MCF 10A (cell line): ENCODE data around the gene GRK7. TPM values are rescaled to one million over a fixed set of nuclear protein-coding genes. Genes with fewer than 3 reads are reported as not detected.
A peak's percentile ranks its signal among the peaks of the same experiment; 100 is the strongest.

Experiments used
- BruUV-seq: library from RNA; stranded (reverse); fragments of 400-500 nt; replicated peaks from 2 replicates; lab custom pipeline; 2021; lab: Mats Ljungman, UMichigan
- CTCF ChIA-PET: fragments of 300-600 bp; sonication (Branson Sonifier 250); formaldehyde crosslinking; extraction: SDS; loops from one replicate; lab custom pipeline; 2021; ENCODE audit warnings: antibody characterized with exemption, inconsistent platforms; lab: Yijun Ruan, JAX
- POLR2A ChIA-PET: fragments of 300-600, 350-650 bp; sonication (Branson Sonifier 250); formaldehyde crosslinking; extraction: SDS; loops from one replicate; lab custom pipeline; 2020; ENCODE audit warnings: antibody characterized with exemption, inconsistent platforms; lab: Yijun Ruan, JAX
- DNase-seq: peaks from one replicate; pipeline ENCODE4 v3.0.0-alpha.2; 2018; ENCODE audit not compliant: unreplicated experiment
- H3K27ac Mint-ChIP-seq: one replicate; pipeline ENCODE4 v1.8.0; 2022; ENCODE audit warnings: mild to moderate bottlenecking, low read depth, mixed read lengths; ENCODE audit not compliant: unreplicated experiment
- H3K27me3 Mint-ChIP-seq: one replicate; pipeline ENCODE4 v1.8.0; 2022; ENCODE audit warnings: mixed read lengths; ENCODE audit not compliant: insufficient read depth, unreplicated experiment
- H3K36me3 Mint-ChIP-seq: one replicate; pipeline ENCODE4 v1.8.0; 2022; ENCODE audit warnings: mild to moderate bottlenecking, moderate library complexity, mixed read lengths; ENCODE audit not compliant: insufficient read depth, unreplicated experiment
- H3K4me1 Mint-ChIP-seq: one replicate; pipeline ENCODE4 v1.8.0; 2022; ENCODE audit warnings: mixed read lengths; ENCODE audit not compliant: insufficient read depth, unreplicated experiment
- H3K4me3 Mint-ChIP-seq: one replicate; pipeline ENCODE4 v1.8.0; 2022; ENCODE audit warnings: mild to moderate bottlenecking, moderate library complexity, mixed read lengths; ENCODE audit not compliant: unreplicated experiment
- H3K9me3 Mint-ChIP-seq: one replicate; pipeline ENCODE4 v1.8.0; 2022; ENCODE audit warnings: mixed read lengths; ENCODE audit not compliant: unreplicated experiment
- intact Hi-C: fragments of 100-400 bp; cut with micrococcal nuclease; formaldehyde crosslinking; loops from 2 replicates; pipeline ENCODE4 v1.14.1; 2022
- total RNA-seq: library from RNA; stranded (reverse); gene quantifications from 2 replicates; pipeline ENCODE4 v1.2.3, GENCODE V29; 2022
- TF ChIP-seq, protein P1 (sequence below): fragments of 200-600 bp; IDR thresholded peaks from one replicate; pipeline ENCODE4 v1.8.0; 2022; ENCODE audit warnings: antibody characterized with exemption, mild to moderate bottlenecking; ENCODE audit not compliant: unreplicated experiment

GRK7 gene
- total RNA-seq, 1 experiment from 2014 or later = not detected

DNA sequence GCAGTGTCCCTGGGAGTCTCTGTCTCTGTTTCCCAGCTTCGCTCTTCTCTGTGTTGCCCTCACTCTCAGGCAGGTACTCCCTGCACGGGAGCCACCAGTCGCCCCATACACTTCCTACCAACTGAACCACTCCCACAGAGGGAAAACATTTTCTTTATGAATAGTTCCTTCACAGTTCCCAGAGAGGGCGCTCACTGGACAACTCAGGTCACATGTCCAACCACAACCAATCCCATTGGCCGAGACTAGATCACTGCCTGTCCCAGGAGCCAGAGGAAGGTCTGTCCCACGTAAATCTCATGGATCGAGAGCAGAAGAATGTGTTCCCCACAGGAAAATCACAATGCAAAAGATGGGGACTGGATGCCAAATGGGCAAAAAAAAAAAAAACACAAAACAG lies 26.1 kb downstream of the GRK7 start:
- Mint-ChIP-seq H3K27me3 (no peaks in the 10 kb centered on the region), H3K4me3 (no peak overlapping the region), H3K36me3 (peaks cover 6% of the 10 kb centered on the region), H3K4me1 (no peaks in the 10 kb centered on the region), H3K9me3 (no peaks in the 10 kb centered on the region), H3K27ac (no peak overlapping the region)
- intact Hi-C loops = no loop called here
- TF ChIP-seq, protein P1, sequence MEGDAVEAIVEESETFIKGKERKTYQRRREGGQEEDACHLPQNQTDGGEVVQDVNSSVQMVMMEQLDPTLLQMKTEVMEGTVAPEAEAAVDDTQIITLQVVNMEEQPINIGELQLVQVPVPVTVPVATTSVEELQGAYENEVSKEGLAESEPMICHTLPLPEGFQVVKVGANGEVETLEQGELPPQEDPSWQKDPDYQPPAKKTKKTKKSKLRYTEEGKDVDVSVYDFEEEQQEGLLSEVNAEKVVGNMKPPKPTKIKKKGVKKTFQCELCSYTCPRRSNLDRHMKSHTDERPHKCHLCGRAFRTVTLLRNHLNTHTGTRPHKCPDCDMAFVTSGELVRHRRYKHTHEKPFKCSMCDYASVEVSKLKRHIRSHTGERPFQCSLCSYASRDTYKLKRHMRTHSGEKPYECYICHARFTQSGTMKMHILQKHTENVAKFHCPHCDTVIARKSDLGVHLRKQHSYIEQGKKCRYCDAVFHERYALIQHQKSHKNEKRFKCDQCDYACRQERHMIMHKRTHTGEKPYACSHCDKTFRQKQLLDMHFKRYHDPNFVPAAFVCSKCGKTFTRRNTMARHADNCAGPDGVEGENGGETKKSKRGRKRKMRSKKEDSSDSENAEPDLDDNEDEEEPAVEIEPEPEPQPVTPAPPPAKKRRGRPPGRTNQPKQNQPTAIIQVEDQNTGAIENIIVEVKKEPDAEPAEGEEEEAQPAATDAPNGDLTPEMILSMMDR = no peak
- BruUV-seq = no TSS peak
- ChIA-PET POLR2A (no interaction called here), CTCF (interaction anchor here (1.6 kb wide), 1 partner anchor 11 kb away, joined by 5 read pairs; no protein-coding TSS in a partner anchor)
- DNase-seq = peak; percentile 14

DNA sequence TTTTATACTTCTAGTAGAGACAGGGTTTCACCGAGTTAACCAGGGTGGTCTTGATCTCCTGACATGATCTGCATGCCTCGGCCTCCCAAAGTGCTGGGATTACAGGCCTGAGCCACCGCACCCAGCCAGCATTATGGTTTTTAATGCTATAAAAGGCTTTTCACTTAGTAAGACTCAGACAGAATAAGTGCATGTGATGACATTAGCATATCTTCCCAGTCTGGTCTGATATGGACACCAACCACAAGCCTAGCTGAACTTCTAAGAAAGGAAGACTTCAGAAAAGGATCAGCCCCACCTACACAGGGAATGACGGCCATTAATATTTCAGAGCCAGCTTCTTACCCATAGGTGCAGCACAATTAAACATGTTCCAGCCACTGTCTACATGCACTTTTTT lies 27.0 kb downstream of the GRK7 start:
- Mint-ChIP-seq H3K9me3 (no peaks in the 10 kb centered on the region), H3K27ac (no peak overlapping the region), H3K4me1 (no peaks in the 10 kb centered on the region), H3K27me3 (no peaks in the 10 kb centered on the region), H3K36me3 (peaks cover 6% of the 10 kb centered on the region), H3K4me3 (no peak overlapping the region)
- BruUV-seq = no TSS peak
- CTCF ChIA-PET = no interaction called here
- DNase-seq = no peak
- POLR2A ChIA-PET = interaction anchor here (0.5 kb wide), 1 partner anchor 1056 kb away, joined by 3 read pairs; no protein-coding TSS in a partner anchor
- TF ChIP-seq, protein P1 = no peak
- intact Hi-C loops = no loop called here

- ChIA-PET CTCF (interaction anchor here (0.7 to 1.4 kb wide), 4 partner anchors 9 to 125 kb away, joined by 3 to 5 read pairs (median 3); no protein-coding TSS in a partner anchor), POLR2A (interaction anchor here (0.7 kb wide), 1 partner anchor 16 kb away, joined by 4 read pairs; no protein-coding TSS in a partner anchor)
- H3K4me3 Mint-ChIP-seq = no peak overlapping the region
- no peak overlapping the region for H3K27ac Mint-ChIP-seq
- no peak for DNase-seq
- TF ChIP-seq, protein P1 = no peak
- no peaks in the 10 kb centered on the region for H3K27me3 Mint-ChIP-seq
- H3K9me3 Mint-ChIP-seq = no peaks in the 10 kb centered on the region
- H3K4me1 Mint-ChIP-seq = no peaks in the 10 kb centered on the region
- intact Hi-C loops = no loop called here
- no peaks in the 10 kb centered on the region for H3K36me3 Mint-ChIP-seq
- BruUV-seq = no TSS peak
Observed at GRCh38 chr3:141792495-141792894, 29.3 kb downstream of the GRK7 start.

DNA sequence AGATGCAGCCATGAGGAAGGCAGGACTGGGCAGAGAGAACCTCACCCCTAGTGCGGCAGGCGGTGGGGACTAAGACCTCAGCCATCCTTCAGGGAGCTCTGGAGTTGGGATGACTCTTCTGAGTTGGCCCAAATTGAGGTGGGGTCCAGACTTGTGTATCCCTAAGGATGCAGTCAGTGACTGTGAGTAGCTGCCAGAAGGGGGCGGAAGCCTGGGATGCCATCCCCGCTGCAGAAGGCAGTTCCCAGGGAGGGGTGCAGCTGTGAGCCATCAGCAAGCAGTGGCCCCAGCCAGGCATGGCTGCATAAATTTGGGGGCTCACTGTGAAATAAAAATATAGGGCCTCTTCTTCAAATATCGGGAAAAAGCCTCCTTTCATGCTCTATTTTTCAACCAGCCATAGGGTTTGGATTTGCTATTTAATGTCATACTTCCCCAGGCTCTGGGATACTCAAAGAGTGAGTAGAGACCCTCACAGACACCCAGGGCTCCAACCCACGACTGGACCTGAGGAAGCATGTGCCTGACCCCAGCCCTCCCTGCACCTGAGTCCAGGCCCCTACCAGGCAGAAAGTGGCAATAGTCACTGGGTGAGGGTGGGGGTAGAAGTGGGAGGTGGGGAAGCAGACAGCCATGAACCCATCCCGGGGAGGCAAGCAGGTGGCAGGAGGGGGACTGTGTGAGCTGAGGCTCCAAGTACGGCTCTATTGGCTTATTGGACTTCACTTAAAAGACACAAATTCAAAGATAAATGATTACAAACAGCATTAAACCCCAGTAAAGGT lies 30.5 kb downstream of the GRK7 start:
- ChIA-PET POLR2A (no interaction called here), CTCF (interaction anchor here (0.6 to 1.4 kb wide), 4 partner anchors 11 to 37 kb away, joined by 3 to 5 read pairs (median 3); no protein-coding TSS in a partner anchor)
- no peaks in the 10 kb centered on the region for H3K9me3 Mint-ChIP-seq
- no peak overlapping the region for H3K27ac Mint-ChIP-seq
- TF ChIP-seq, protein P1 = peak; percentile 2
- H3K36me3 Mint-ChIP-seq = no peaks in the 10 kb centered on the region
- DNase-seq = no peak
- no peaks in the 10 kb centered on the region for H3K27me3 Mint-ChIP-seq
- intact Hi-C loops = no loop called here
- H3K4me3 Mint-ChIP-seq = no peak overlapping the region
- BruUV-seq = no TSS peak
- no peaks in the 10 kb centered on the region for H3K4me1 Mint-ChIP-seq
